ENCODE results near the gene PLA2G12B. TPM values are rescaled to one million over a fixed set of nuclear protein-coding genes. Genes with fewer than 3 reads are reported as not detected.

Gene PLA2G12B
- total and polyA plus RNA-seq, 2 of the 8 experiments (the other 6 are each of a cell fraction or from before 2014, with no cell fraction given) = not detected

- H4K20me1 ChIP-seq (replicated peaks in 1 of 2; ENCODE audit: control insufficient read depth in 1 of 2, insufficient read depth in 2 of 2, low read length in 2 of 2) = no peaks in the 10 kb centered on the region
- peaks cover 0 to 14% (median 6%) of the 10 kb centered on the region in 4 experiments; a peak in 2 of 8 replicates for H3K36me3 ChIP-seq (ENCODE audit: control insufficient read depth in 2 of 4, insufficient read depth in 4 of 4, low read length in 3 of 4)
- H2BK20ac ChIP-seq (ENCODE audit: low read length) = no peak overlapping the region
- FAIRE-seq (no peak), DNase-seq (ENCODE audit: low read depth in 1 of 2, low spot score in 2 of 2) (no peak)
- H4K8ac ChIP-seq (ENCODE audit: extremely low read depth, insufficient read depth, low read length) = no peak overlapping the region
- no peak overlapping the region for H3K9ac ChIP-seq (replicated peaks in 1 of 4; ENCODE audit: extremely low read depth in 1 of 4, low read depth in 3 of 4, low read length in 3 of 4)
- no peak overlapping the region for H4K5ac ChIP-seq (ENCODE audit: insufficient read length, low read depth, low read length)
- H3K14ac ChIP-seq (ENCODE audit: insufficient read length) = no peak overlapping the region
- no peak overlapping the region for H2BK12ac ChIP-seq (ENCODE audit: low read depth, low read length)
- H2AK5ac ChIP-seq (ENCODE audit: low read depth, low read length) = no peak overlapping the region
- H3K23ac ChIP-seq (ENCODE audit: insufficient read length) = no peak overlapping the region
- 93% methylated on average over 6 of the region's 6 CpGs; no CpG with 5 or more reads in 1 of the 2 experiments for WGBS, 2 experiments (ENCODE audit: extremely low coverage in 1 of 2, insufficient coverage in 1 of 2, insufficient read length in 1 of 2, insufficient replicate concordance in 2 of 2, low coverage in 1 of 2, low lambda C conversion rate in 2 of 2, missing lambda C conversion rate in 1 of 2)
- H2BK5ac ChIP-seq (ENCODE audit: low read depth, low read length) = no peak overlapping the region
- H4K91ac ChIP-seq (replicated peaks; ENCODE audit: insufficient read length, low read length) = no peak overlapping the region
- no peak overlapping the region for H3K4ac ChIP-seq (replicated peaks; ENCODE audit: insufficient read length, low read depth, low read length)
- H3K4me1 ChIP-seq (replicated peaks in 1 of 4; ENCODE audit: control insufficient read depth in 3 of 4, insufficient read depth in 4 of 4, low read length in 3 of 4) = peaks cover 3 to 17% (median 11%) of the 10 kb centered on the region in 4 experiments
- H2AFZ ChIP-seq (ENCODE audit: low read length) = no peak overlapping the region
- no peak overlapping the region for H3K4me2 ChIP-seq (ENCODE audit: insufficient read depth in 1 of 2, low read depth in 2 of 2, low read length in 2 of 2)
- no peaks in the 10 kb centered on the region for H3K9me3 ChIP-seq (ENCODE audit: insufficient read depth in 2 of 2, low read depth in 1 of 2, low read length in 1 of 2)
- no peak overlapping the region for H3K18ac ChIP-seq (ENCODE audit: extremely low read depth, low read length)
- no peak overlapping the region for H3K56ac ChIP-seq (replicated peaks; ENCODE audit: insufficient read length, low read depth, low read length)
- no peak overlapping the region for H2BK120ac ChIP-seq (replicated peaks; ENCODE audit: low read depth, low read length)
- no peaks in the 10 kb centered on the region for H3K79me1 ChIP-seq (ENCODE audit: low read depth, low read length)
- H3K27me3 ChIP-seq (replicated peaks in 1 of 4; ENCODE audit: control insufficient read depth in 3 of 4, extremely low read depth in 1 of 4, insufficient read depth in 3 of 4, low read length in 3 of 4) = no peaks in the 10 kb centered on the region
- no peak overlapping the region for H2BK15ac ChIP-seq (ENCODE audit: low read length)
- ChIA-PET POLR2A (ENCODE audit: partially characterized antibody) (no interaction called here), CTCF (ENCODE audit: partially characterized antibody) (interaction anchor here (1.1 kb wide), 1 partner anchor 130 kb away, joined by 3 read pairs; no protein-coding TSS in a partner anchor)
- no peak overlapping the region for H3K27ac ChIP-seq (ENCODE audit: low read depth, low read length)
- H3K23me2 ChIP-seq (ENCODE audit: low read depth, low read length) = no peaks in the 10 kb centered on the region
- no peak overlapping the region for H3K4me3 ChIP-seq (ENCODE audit: extremely low read depth in 1 of 4, insufficient read depth in 2 of 4, low read depth in 3 of 4, low read length in 4 of 4)
- H3K79me2 ChIP-seq (ENCODE audit: control insufficient read depth in 1 of 2, insufficient read depth in 2 of 2, low read length in 2 of 2) = no peaks in the 10 kb centered on the region
- TF ChIP-seq RXRA (IDR thresholded peaks at IDR 0.05; ENCODE audit: insufficient read depth, low read depth, low read length) (no peak), BACH1 (IDR thresholded peaks at IDR 0.05; ENCODE audit: low read length) (no peak), EGR1 (IDR thresholded peaks at IDR 0.05; ENCODE audit: borderline replicate concordance, low read depth, low read length) (no peak), SP2 (IDR thresholded peaks at IDR 0.05; ENCODE audit: low read length) (no peak), TEAD4 (IDR thresholded peaks at IDR 0.05; ENCODE audit: low read depth, low read length) (no peak), RAD21 (IDR thresholded peaks at IDR 0.05 in 1 of 2, conservative IDR thresholded peaks at IDR 0.05 in 1 of 2; ENCODE audit: low read depth in 2 of 2, low read length in 2 of 2) (no peak), BCL11A (IDR thresholded peaks at IDR 0.05; ENCODE audit: low read depth in 2 of 2, low read length in 2 of 2) (no peak), GTF2F1 (IDR thresholded peaks at IDR 0.05; ENCODE audit: borderline replicate concordance, low read depth, low read length) (no peak), HDAC6 (IDR thresholded peaks at IDR 0.05; ENCODE audit: low read depth, low read length) (no peak)
Measured at GRCh38 chr10:72889391-72889831, 65.2 kb downstream of the PLA2G12B start.

All from H1 (cell line).